ENCODE data around the gene TRIM28. TPM values are rescaled to one million over a fixed set of nuclear protein-coding genes. Genes with fewer than 3 reads are reported as not detected.

The TRIM28 gene
- total and polyA plus RNA-seq, 9 of the 15 experiments (the other 6 are each of a cell fraction or from before 2014, with no cell fraction given): 12.1 to 797 (median 490) TPM

- TF ChIP-seq ZNF280B (CRISPR knock-in tag; IDR thresholded peaks at IDR 0.05): no peak
- TF ChIP-seq ZBTB8A (IDR thresholded peaks at IDR 0.05; ENCODE audit: partially characterized antibody): no peak
- no peak for TF ChIP-seq BRF2 (IDR thresholded peaks at IDR 0.05; ENCODE audit: borderline replicate concordance, insufficient read depth, insufficient read length)
- TF ChIP-seq ZNF766 (CRISPR knock-in tag; conservative IDR thresholded peaks at IDR 0.05): no peak
- peak; percentile 81 for TF ChIP-seq THAP12 (CRISPR knock-in tag; IDR thresholded peaks at IDR 0.05)
- TF ChIP-seq MAFG (tag; conservative IDR thresholded peaks at IDR 0.05): no peak
- TF ChIP-seq ZNF121 (CRISPR knock-in tag; conservative IDR thresholded peaks at IDR 0.05): no peak; the same call in 1 of the 2 replicates
- TF ChIP-seq TEAD1 (CRISPR knock-in tag; IDR thresholded peaks at IDR 0.05): peak; percentile 7 to 69; a peak in 2 of 4 replicates
- TF ChIP-seq POLR2B (IDR thresholded peaks at IDR 0.05; ENCODE audit: low read depth, partially characterized antibody): peak; percentile 91
- no peak for TF ChIP-seq NR0B1 (IDR thresholded peaks at IDR 0.05; ENCODE audit: partially characterized antibody)
- TF ChIP-seq SIX5 (IDR thresholded peaks at IDR 0.05; ENCODE audit: borderline replicate concordance in 1 of 2, insufficient read depth in 1 of 2, low read depth in 1 of 2, low read length in 2 of 2): no peak
- TF ChIP-seq PML (IDR thresholded peaks at IDR 0.05; ENCODE audit: low read length): peak; percentile 79
- no peak; a peak in 1 of 4 replicates for TF ChIP-seq CSDE1 (IDR thresholded peaks at IDR 0.05)
- TF ChIP-seq MEIS2 (IDR thresholded peaks at IDR 0.05; ENCODE audit: partially characterized antibody): no peak
- peak; percentile 41; the same call in 1 of the 2 replicates for TF ChIP-seq SIN3B (IDR thresholded peaks at IDR 0.05; ENCODE audit: low read depth)
- TF ChIP-seq ZNF830 (CRISPR knock-in tag; IDR thresholded peaks at IDR 0.05): peak; percentile 59; the same call in 1 of the 2 replicates
- peak; percentile 89 for TF ChIP-seq ZFX (CRISPR knock-in tag; IDR thresholded peaks at IDR 0.05)
- no peak for TF ChIP-seq ZNF324 (CRISPR knock-in tag; IDR thresholded peaks at IDR 0.05)
- peak; percentile 63 for TF ChIP-seq POLR2AphosphoS5 (IDR thresholded peaks at IDR 0.05; ENCODE audit: control insufficient read depth, insufficient read depth, low read depth, low read length)
- TF ChIP-seq TEAD4 (IDR thresholded peaks at IDR 0.05; ENCODE audit: low read length): no peak; the same call in 1 of the 2 replicates
- no peak for TF ChIP-seq TEAD4 (CRISPR knock-in tag; IDR thresholded peaks at IDR 0.05; ENCODE audit: borderline replicate concordance)
- no peak for TF ChIP-seq ADNP (tag; IDR thresholded peaks at IDR 0.05)
These were observed 15.6 kb downstream of the TRIM28 start (continued) for GRCh38 chr19:58559275-58560006.

Measured in K562 (cell line).